ENCODE data around the gene SOBP. TPM values are rescaled to one million over a fixed set of nuclear protein-coding genes. Genes with fewer than 3 reads are reported as not detected.

The SOBP gene
- total RNA-seq, 4 donors from 2014 or later, result 0.27 to 2.7 (median 1.5) TPM

GRCh38 chr6:107534571-107535141, 44.7 kb downstream of the SOBP start:
- no peak overlapping the region for H3K4me3 ChIP-seq (ENCODE audit: low read depth, poor library complexity, severe bottlenecking)
- 55 to 72% methylated on average over 5 of the region's 5 CpGs for WGBS, 2 donors
- intact Hi-C loops (cut with DNase I; ENCODE audit: low total_unique reads), result no loop called here

DNA sequence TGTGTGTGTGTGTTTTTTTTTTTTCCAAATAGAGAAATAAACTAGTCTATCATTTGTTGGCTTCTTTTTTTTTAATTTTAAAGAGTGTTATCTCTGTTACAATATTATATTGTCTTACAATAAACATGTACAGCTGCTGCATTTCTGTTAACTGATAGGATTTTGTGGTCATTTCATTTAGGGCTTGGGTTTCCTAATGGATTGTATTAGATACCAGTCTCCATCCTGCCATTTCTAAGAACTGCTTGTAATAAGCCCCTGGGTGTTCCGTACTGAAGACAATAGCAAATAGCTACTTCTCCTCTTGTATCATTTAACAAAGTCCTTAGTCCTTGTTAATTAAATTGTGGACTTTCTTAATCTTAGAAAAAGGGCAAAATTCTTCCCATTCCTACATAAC, 45.7 kb downstream of the SOBP start:
- intact Hi-C loops (cut with DNase I; ENCODE audit: low total_unique reads), result no loop called here
- no peak overlapping the region for H3K4me3 ChIP-seq (ENCODE audit: low read depth, poor library complexity, severe bottlenecking)
- WGBS, 2 donors, result 96 to 100% methylated on average over 1 of the region's 1 CpG
- no peak for DNase-seq (ENCODE audit: low spot score in 2 of 2)
- TF ChIP-seq POLR2A (IDR thresholded peaks at IDR 0.05), result no peak
- TF ChIP-seq, protein P1, sequence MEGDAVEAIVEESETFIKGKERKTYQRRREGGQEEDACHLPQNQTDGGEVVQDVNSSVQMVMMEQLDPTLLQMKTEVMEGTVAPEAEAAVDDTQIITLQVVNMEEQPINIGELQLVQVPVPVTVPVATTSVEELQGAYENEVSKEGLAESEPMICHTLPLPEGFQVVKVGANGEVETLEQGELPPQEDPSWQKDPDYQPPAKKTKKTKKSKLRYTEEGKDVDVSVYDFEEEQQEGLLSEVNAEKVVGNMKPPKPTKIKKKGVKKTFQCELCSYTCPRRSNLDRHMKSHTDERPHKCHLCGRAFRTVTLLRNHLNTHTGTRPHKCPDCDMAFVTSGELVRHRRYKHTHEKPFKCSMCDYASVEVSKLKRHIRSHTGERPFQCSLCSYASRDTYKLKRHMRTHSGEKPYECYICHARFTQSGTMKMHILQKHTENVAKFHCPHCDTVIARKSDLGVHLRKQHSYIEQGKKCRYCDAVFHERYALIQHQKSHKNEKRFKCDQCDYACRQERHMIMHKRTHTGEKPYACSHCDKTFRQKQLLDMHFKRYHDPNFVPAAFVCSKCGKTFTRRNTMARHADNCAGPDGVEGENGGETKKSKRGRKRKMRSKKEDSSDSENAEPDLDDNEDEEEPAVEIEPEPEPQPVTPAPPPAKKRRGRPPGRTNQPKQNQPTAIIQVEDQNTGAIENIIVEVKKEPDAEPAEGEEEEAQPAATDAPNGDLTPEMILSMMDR (IDR thresholded peaks at IDR 0.05), result no peak

More at GRCh38 chr6:107534571-107535141, 44.7 kb downstream of the SOBP start:
- DNase-seq (ENCODE audit: low spot score in 2 of 2), result no peak
- no peak for TF ChIP-seq POLR2A (IDR thresholded peaks at IDR 0.05)

DNA sequence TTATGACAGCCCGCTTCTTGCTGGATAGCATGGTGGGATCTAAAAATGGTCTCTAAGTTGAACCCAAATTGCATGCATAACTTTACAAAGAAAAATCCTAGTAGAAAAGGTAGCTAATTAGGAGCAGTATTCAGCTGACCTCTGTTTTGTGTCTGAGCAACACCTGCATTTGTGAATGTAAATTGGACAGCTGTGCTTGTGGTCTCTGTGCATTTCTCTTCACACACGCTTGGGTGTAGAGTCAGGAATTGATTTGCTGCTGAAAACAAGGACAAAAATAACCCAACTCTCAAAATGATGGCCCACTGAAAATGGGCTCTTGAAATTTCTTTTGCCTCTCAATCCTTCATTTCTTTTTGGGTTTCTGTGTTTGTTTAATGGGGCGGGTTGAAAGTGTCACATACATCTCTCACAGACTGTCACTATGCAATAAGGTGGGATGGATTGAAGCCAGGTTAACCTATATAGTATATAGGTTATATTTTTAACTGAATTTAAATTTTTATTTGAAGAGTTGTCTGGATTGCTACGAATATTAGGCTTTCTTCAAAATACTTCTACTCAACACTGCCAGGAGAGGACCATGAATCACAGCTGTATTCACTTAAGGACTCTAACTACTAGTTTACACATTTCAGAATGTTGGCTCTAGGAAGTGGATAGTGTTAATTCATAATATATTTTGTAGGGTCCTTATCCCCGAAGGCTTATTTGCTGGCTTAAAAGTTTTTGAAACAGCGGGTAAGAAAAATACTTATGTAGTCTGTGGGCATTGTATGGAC, 46.5 kb downstream of the SOBP start:
- no peak for TF ChIP-seq POLR2A (IDR thresholded peaks at IDR 0.05)
- TF ChIP-seq, protein P1 (IDR thresholded peaks at IDR 0.05), result no peak
- intact Hi-C loops (cut with DNase I; ENCODE audit: low total_unique reads), result no loop called here
- 79 to 81% methylated on average over 6 of the region's 6 CpGs for WGBS, 2 donors
- no peak overlapping the region for H3K4me3 ChIP-seq (ENCODE audit: low read depth, poor library complexity, severe bottlenecking)
- DNase-seq (ENCODE audit: low spot score in 2 of 2), result no peak

- intact Hi-C loops (cut with DNase I; ENCODE audit: low total_unique reads), result no loop called here
- no peak overlapping the region for H3K4me3 ChIP-seq (ENCODE audit: low read depth, poor library complexity, severe bottlenecking)
- DNase-seq (ENCODE audit: low spot score in 2 of 2), result no peak
- no peak for TF ChIP-seq POLR2A (IDR thresholded peaks at IDR 0.05)
- TF ChIP-seq, protein P1 (IDR thresholded peaks at IDR 0.05), result no peak
- 95 to 97% methylated on average over 3 of the region's 3 CpGs for WGBS, 2 donors
Observed at GRCh38 chr6:107537559-107537958, 47.6 kb downstream of the SOBP start.

DNA sequence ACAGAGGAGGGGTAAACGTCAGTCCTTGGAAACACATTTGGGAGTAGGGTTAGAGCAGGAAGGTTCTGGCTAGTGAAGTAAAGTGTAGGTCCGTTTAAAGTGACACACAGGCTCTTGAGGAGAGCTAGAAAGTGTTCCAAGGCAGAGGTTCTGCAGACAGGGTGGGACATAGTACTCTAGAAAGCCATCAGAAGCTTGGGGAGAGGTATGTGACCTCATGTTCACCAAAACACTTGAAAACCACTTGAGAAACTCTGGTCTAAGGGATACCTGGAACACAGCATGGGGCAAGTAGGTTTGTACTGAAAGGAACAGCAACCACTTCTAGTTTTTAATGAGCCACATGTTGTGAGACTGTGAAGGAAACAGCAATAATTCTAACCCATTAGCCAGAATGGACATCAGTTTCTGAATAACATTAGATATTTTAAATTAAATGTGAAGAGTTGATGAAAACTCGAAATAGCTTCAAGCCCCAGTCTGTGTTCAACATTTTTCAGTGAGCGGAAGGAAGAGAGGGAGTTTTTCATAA, 49.0 kb downstream of the SOBP start:
- no peak overlapping the region for H3K4me3 ChIP-seq (ENCODE audit: low read depth, poor library complexity, severe bottlenecking)
- TF ChIP-seq, protein P1 (IDR thresholded peaks at IDR 0.05), result no peak
- TF ChIP-seq POLR2A (IDR thresholded peaks at IDR 0.05), result no peak
- WGBS, 2 donors, result 85 to 86% methylated on average over 4 of the region's 4 CpGs
- intact Hi-C loops (cut with DNase I; ENCODE audit: low total_unique reads), result no loop called here
- DNase-seq (ENCODE audit: low spot score in 2 of 2), result no peak

- 88 to 90% methylated on average over 6 of the region's 6 CpGs for WGBS, 2 donors
- intact Hi-C loops (cut with DNase I; ENCODE audit: low total_unique reads), result no loop called here
Observed at GRCh38 chr6:107539409-107539808, 49.5 kb downstream of the SOBP start.

More at GRCh38 chr6:107539409-107539808, 49.5 kb downstream of the SOBP start:
- H3K4me3 ChIP-seq (ENCODE audit: low read depth, poor library complexity, severe bottlenecking), result no peak overlapping the region
- no peak for DNase-seq (ENCODE audit: low spot score in 2 of 2)
- TF ChIP-seq, protein P1 (IDR thresholded peaks at IDR 0.05), result no peak
- no peak for TF ChIP-seq POLR2A (IDR thresholded peaks at IDR 0.05)
